ENCODE data around the gene PLXNB3. TPM values are rescaled to one million over a fixed set of nuclear protein-coding genes. Genes with fewer than 3 reads are reported as not detected.
A peak's percentile ranks its signal among the peaks of the same experiment; 100 is the strongest.

The PLXNB3 gene
- total and polyA plus RNA-seq, 4 experiments from 2014 or later, result not detected

- Mint-ChIP-seq H3K4me3 (no peak overlapping the region), H3K36me3 (peaks cover 0 to 2% of the 10 kb centered on the region in 2 donors), H3K9me3 (no peaks in the 10 kb centered on the region), H3K27me3 (no peaks in the 10 kb centered on the region), H3K4me1 (no peaks in the 10 kb centered on the region), H3K27ac (peak overlapping the region in 1 of 7 donors; percentile 25)
- POLR2A ChIA-PET (ENCODE audit: partially characterized antibody), result no interaction called here
- intact Hi-C loops (cut with micrococcal nuclease), result no loop called here
- Histone ChIP-seq H3K27me3 (ENCODE audit: insufficient read depth, low read length) (no peaks in the 10 kb centered on the region), H3K4me1 (ENCODE audit: insufficient read depth, low read length) (no peaks in the 10 kb centered on the region), H3K4me3 (ENCODE audit: low read length in 2 of 2) (no peak overlapping the region), H3K36me3 (ENCODE audit: insufficient read depth, low read length) (no peaks in the 10 kb centered on the region), H3K27ac (ENCODE audit: low read depth, low read length) (no peak overlapping the region), H3K9me3 (ENCODE audit: control insufficient read depth in 1 of 2, low read length in 2 of 2) (no peaks in the 10 kb centered on the region)
- no peak for DNase-seq
- CTCF ChIA-PET (ENCODE audit: partially characterized antibody), result no interaction called here
Measured at GRCh38 chrX:153801669-153802068, 37.6 kb downstream of the PLXNB3 start.

DNA sequence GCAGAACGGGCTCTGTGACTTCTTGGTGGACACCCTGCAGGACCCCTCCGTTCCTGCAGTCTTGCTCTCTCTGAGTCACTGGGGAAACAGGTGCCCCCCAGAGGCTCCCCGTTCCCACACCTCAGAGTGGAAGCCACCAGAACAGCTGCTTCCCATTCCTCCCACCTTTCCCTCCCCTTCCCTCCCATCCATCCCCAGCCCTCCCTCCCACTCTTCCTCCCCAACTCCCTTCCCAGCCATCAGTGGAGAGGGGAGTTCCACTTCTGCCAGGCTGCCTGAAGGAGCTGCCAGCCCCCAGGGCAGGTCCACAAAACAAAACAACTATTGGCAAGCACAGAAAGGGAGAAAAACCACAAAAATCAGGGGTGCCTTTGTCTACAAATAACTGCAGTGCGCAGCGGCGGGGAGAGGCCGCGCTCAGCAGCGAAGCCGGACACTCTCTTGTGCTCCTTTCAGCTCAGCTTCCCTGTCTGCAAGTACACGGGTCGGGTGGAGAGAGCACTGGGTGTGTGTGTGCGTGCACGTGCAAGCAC is 38.5 kb downstream of the PLXNB3 start:
- Histone ChIP-seq H3K4me1 (ENCODE audit: insufficient read depth, low read length) (no peaks in the 10 kb centered on the region), H3K27me3 (ENCODE audit: insufficient read depth, low read length) (no peaks in the 10 kb centered on the region), H3K36me3 (ENCODE audit: insufficient read depth, low read length) (no peaks in the 10 kb centered on the region), H3K9me3 (ENCODE audit: control insufficient read depth in 1 of 2, low read length in 2 of 2) (no peaks in the 10 kb centered on the region), H3K4me3 (ENCODE audit: low read length in 2 of 2) (no peak overlapping the region), H3K27ac (ENCODE audit: low read depth, low read length) (no peak overlapping the region)
- intact Hi-C loops (cut with micrococcal nuclease), result no loop called here
- Mint-ChIP-seq H3K4me3 (no peak overlapping the region), H3K9me3 (no peaks in the 10 kb centered on the region), H3K36me3 (peaks cover 0 to 2% of the 10 kb centered on the region in 2 donors), H3K4me1 (no peaks in the 10 kb centered on the region), H3K27ac (peak overlapping the region in 1 of 7 donors; percentile 36), H3K27me3 (no peaks in the 10 kb centered on the region)
- POLR2A ChIA-PET (ENCODE audit: partially characterized antibody), result no interaction called here
- no peak for DNase-seq
- CTCF ChIA-PET (ENCODE audit: partially characterized antibody), result no interaction called here

DNA sequence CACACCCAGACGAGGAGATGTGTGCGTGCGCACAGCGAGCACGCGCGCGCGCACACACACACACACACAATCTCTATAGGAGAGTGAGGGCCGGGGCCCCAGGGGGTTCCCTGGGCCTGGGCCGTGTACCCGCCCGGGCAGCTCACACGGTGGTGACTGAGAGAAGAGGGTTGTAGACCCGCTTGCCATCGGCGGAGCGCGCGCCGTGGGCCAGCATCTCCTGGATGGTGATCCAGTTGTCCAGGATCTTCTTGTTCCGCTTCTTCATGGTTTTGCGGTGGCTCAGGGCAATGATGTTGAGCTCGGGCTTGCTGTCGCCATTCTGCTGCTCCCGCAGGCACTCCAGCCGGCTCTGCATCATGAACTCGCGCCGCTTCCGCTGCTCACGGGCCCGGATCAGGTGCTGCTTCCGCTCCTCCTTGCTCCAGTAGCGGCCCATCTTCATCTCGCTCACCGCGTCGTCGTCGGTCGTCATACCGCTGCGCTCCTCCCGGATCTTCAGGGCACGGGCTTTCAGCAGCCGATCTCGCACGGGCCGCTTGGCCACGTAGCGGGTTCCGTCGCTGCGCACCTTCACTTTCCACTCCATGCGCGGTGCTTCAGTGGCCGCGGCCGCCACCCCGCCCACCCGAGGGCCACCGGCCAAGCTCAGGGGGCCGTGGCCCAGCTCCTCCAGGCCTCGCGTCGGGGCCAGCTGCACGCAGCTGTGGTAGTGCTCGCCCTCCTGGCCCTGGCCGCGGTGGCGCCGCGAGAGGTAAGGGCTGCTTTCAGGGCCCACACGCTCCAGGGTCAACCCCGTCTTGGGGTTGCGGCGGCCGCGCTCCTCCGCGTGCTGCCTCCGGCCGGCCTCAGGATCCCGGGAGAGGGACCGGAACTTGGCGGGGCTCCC is 39.4 kb downstream of the PLXNB3 start:
- Histone ChIP-seq H3K9me3 (ENCODE audit: control insufficient read depth in 1 of 2, low read length in 2 of 2) (no peaks in the 10 kb centered on the region), H3K4me3 (ENCODE audit: low read length in 2 of 2) (no peak overlapping the region), H3K4me1 (ENCODE audit: insufficient read depth, low read length) (no peaks in the 10 kb centered on the region), H3K36me3 (ENCODE audit: insufficient read depth, low read length) (no peaks in the 10 kb centered on the region), H3K27ac (ENCODE audit: low read depth, low read length) (no peak overlapping the region), H3K27me3 (ENCODE audit: insufficient read depth, low read length) (no peaks in the 10 kb centered on the region)
- DNase-seq, result no peak
- peaks cover 0 to 2% of the 10 kb centered on the region in 2 donors for H3K36me3 Mint-ChIP-seq
- no peaks in the 10 kb centered on the region for H3K9me3 Mint-ChIP-seq
- intact Hi-C loops (cut with micrococcal nuclease), result no loop called here
- CTCF ChIA-PET (ENCODE audit: partially characterized antibody), result no interaction called here
- no peaks in the 10 kb centered on the region for H3K27me3 Mint-ChIP-seq
- POLR2A ChIA-PET (ENCODE audit: partially characterized antibody), result no interaction called here
- no peak overlapping the region for H3K27ac Mint-ChIP-seq
- peaks cover 0 to 2% (median 0%) of the 10 kb centered on the region in 4 donors for H3K4me1 Mint-ChIP-seq
- no peak overlapping the region for H3K4me3 Mint-ChIP-seq

DNA sequence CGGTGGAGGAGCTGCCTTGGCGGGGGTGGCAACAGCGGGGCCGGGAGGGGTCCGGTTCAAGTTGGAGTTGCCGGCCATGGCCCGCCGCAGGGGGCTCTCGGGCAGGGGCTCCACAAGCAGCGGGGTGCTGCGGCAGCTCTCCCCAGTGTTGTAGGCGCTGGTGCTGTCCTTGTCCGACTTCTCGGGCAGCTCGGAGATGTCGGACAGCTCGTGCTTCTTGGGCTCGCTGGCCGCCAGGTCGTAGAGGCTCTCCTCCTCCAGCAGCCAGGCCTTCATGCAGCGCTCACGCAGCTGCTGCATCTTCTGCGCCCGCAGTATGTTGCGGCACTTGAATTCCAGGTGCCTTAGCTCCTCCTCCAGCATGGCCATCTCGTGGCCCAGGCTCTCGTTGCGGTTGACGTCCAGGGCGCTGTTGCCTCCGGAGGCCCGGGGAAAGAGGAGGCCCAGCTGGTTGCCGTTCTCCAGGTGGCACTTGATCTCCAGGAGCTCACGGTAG is 40.1 kb downstream of the PLXNB3 start:
- Mint-ChIP-seq H3K9me3 (no peaks in the 10 kb centered on the region), H3K4me1 (peaks cover 0 to 3% (median 0%) of the 10 kb centered on the region in 4 donors), H3K27ac (no peak overlapping the region), H3K27me3 (no peaks in the 10 kb centered on the region), H3K4me3 (no peak overlapping the region), H3K36me3 (peaks cover 0 to 2% of the 10 kb centered on the region in 2 donors)
- ChIA-PET POLR2A (ENCODE audit: partially characterized antibody) (no interaction called here), CTCF (ENCODE audit: partially characterized antibody) (no interaction called here)
- intact Hi-C loops (cut with micrococcal nuclease), result no loop called here
- Histone ChIP-seq H3K27me3 (ENCODE audit: insufficient read depth, low read length) (no peaks in the 10 kb centered on the region), H3K36me3 (ENCODE audit: insufficient read depth, low read length) (no peaks in the 10 kb centered on the region), H3K27ac (ENCODE audit: low read depth, low read length) (no peak overlapping the region), H3K9me3 (ENCODE audit: control insufficient read depth in 1 of 2, low read length in 2 of 2) (no peaks in the 10 kb centered on the region), H3K4me3 (ENCODE audit: low read length in 2 of 2) (no peak overlapping the region), H3K4me1 (ENCODE audit: insufficient read depth, low read length) (no peaks in the 10 kb centered on the region)
- DNase-seq, result no peak

- POLR2A ChIA-PET (ENCODE audit: partially characterized antibody), result no interaction called here
- DNase-seq, result no peak
- Mint-ChIP-seq H3K36me3 (peaks cover 0 to 2% of the 10 kb centered on the region in 2 donors), H3K27me3 (no peaks in the 10 kb centered on the region), H3K4me1 (peaks cover 0 to 3% (median 0%) of the 10 kb centered on the region in 4 donors), H3K4me3 (no peak overlapping the region), H3K9me3 (no peaks in the 10 kb centered on the region), H3K27ac (no peak overlapping the region)
- H3K27ac ChIP-seq (ENCODE audit: low read depth, low read length), result no peak overlapping the region
- H3K4me3 ChIP-seq (ENCODE audit: low read length in 2 of 2), result no peak overlapping the region
- no peaks in the 10 kb centered on the region for H3K4me1 ChIP-seq (ENCODE audit: insufficient read depth, low read length)
- intact Hi-C loops (cut with micrococcal nuclease), result no loop called here
- H3K27me3 ChIP-seq (ENCODE audit: insufficient read depth, low read length), result no peaks in the 10 kb centered on the region
- CTCF ChIA-PET (ENCODE audit: partially characterized antibody), result no interaction called here
- no peaks in the 10 kb centered on the region for H3K36me3 ChIP-seq (ENCODE audit: insufficient read depth, low read length)
- H3K9me3 ChIP-seq (ENCODE audit: control insufficient read depth in 1 of 2, low read length in 2 of 2), result no peaks in the 10 kb centered on the region
Measured at GRCh38 chrX:153804621-153805020, 40.6 kb downstream of the PLXNB3 start.

- Histone ChIP-seq H3K27ac (ENCODE audit: low read depth, low read length) (no peak overlapping the region), H3K27me3 (ENCODE audit: insufficient read depth, low read length) (no peaks in the 10 kb centered on the region), H3K36me3 (ENCODE audit: insufficient read depth, low read length) (no peaks in the 10 kb centered on the region), H3K4me3 (ENCODE audit: low read length in 2 of 2) (no peak overlapping the region), H3K4me1 (ENCODE audit: insufficient read depth, low read length) (no peaks in the 10 kb centered on the region), H3K9me3 (ENCODE audit: control insufficient read depth in 1 of 2, low read length in 2 of 2) (no peaks in the 10 kb centered on the region)
- ChIA-PET CTCF (ENCODE audit: partially characterized antibody) (no interaction called here), POLR2A (ENCODE audit: partially characterized antibody) (no interaction called here)
- peaks cover 0 to 3% (median 0%) of the 10 kb centered on the region in 4 donors for H3K4me1 Mint-ChIP-seq
- no peak for DNase-seq
- H3K27ac Mint-ChIP-seq, result peak overlapping the region in 1 of 7 donors; percentile 59
- H3K9me3 Mint-ChIP-seq, result no peaks in the 10 kb centered on the region
- no peak overlapping the region for H3K4me3 Mint-ChIP-seq
- peaks cover 0 to 2% of the 10 kb centered on the region in 2 donors for H3K36me3 Mint-ChIP-seq
- intact Hi-C loops (cut with micrococcal nuclease), result no loop called here
- no peaks in the 10 kb centered on the region for H3K27me3 Mint-ChIP-seq
Measured at GRCh38 chrX:153805436-153805835, 41.4 kb downstream of the PLXNB3 start.

- no peak for DNase-seq
- Mint-ChIP-seq H3K4me3 (no peak overlapping the region), H3K36me3 (peaks cover 0 to 2% of the 10 kb centered on the region in 2 donors), H3K27ac (peak overlapping the region in 1 of 7 donors; percentile 43), H3K4me1 (peaks cover 0 to 3% (median 0%) of the 10 kb centered on the region in 4 donors), H3K9me3 (peaks cover 0 to 3% (median 0%) of the 10 kb centered on the region in 8 donors), H3K27me3 (no peaks in the 10 kb centered on the region)
- CTCF ChIA-PET (ENCODE audit: partially characterized antibody), result no interaction called here
- Histone ChIP-seq H3K27ac (ENCODE audit: low read depth, low read length) (no peak overlapping the region), H3K9me3 (ENCODE audit: control insufficient read depth in 1 of 2, low read length in 2 of 2) (no peaks in the 10 kb centered on the region), H3K27me3 (ENCODE audit: insufficient read depth, low read length) (no peaks in the 10 kb centered on the region), H3K36me3 (ENCODE audit: insufficient read depth, low read length) (no peaks in the 10 kb centered on the region), H3K4me1 (ENCODE audit: insufficient read depth, low read length) (no peaks in the 10 kb centered on the region), H3K4me3 (ENCODE audit: low read length in 2 of 2) (no peak overlapping the region)
- POLR2A ChIA-PET (ENCODE audit: partially characterized antibody), result no interaction called here
- intact Hi-C loops (cut with micrococcal nuclease), result no loop called here
Measured at GRCh38 chrX:153806999-153807575, 43.0 kb downstream of the PLXNB3 start.
